HepG2 (cell line): ENCODE measurements around the gene CLIP2. TPM values are rescaled to one million over a fixed set of nuclear protein-coding genes. Genes with fewer than 3 reads are reported as not detected.
A peak's percentile ranks its signal among the peaks of the same experiment; 100 is the strongest.

Source experiments
- ATAC-seq: fragments of 200-7000 bp; cut with Tn5 transposase; 3 replicates; pipeline ENCODE4 v1.9.1; 2020; ENCODE audit warnings: mild to moderate bottlenecking, moderate library complexity
- BruUV-seq: library from RNA; stranded (reverse); fragments of 400-500 nt; replicated peaks from 2 replicates; lab custom pipeline; 2021; lab: Mats Ljungman, UMichigan
- CTCF ChIA-PET: fragments of 300-600 bp; formaldehyde crosslinking; extraction: SDS; loops from one replicate; lab custom pipeline; 2021; ENCODE audit warnings: low total read pairs, inconsistent platforms, low intra/inter-chr PET ratio; lab: Yijun Ruan, JAX
- POLR2A ChIA-PET: fragments of 350-600 bp; sonication (Branson Sonifier 250); formaldehyde crosslinking; loops from one replicate; lab custom pipeline; 2020; ENCODE audit warnings: antibody characterized with exemption, inconsistent platforms; lab: Yijun Ruan, JAX
- DNase-seq: peaks from one replicate; pipeline ENCODE4 v3.0.0-alpha.2; 2015; ENCODE audit warnings: low spot score
- FAIRE-seq: peaks from 3 replicates; lab custom pipeline; 2011; peaks lifted over from hg19 to GRCh38; lab: Jason Lieb, UNC
- H2AFZ ChIP-seq: one replicate; pipeline ENCODE4 v1.6.1; 2011; ENCODE audit warnings: low read length, inconsistent platforms
- H3K27ac ChIP-seq: fragments of 300-600 bp; 3 replicates; pipeline ENCODE4 v1.8.0; 2011; ENCODE audit warnings: mixed run types, mild to moderate bottlenecking, mixed read lengths, low read length, inconsistent platforms; ENCODE audit not compliant: insufficient read depth; ENCODE audit errors: extremely low read length
- H3K27me3 ChIP-seq, 2 experiments: fragments of 200-600 bp in 1 of 2; 2 replicates in 1 of 2; 3 replicates in 1 of 2; pipeline versions ENCODE4 v1.6.0 to v1.8.0; 2011; ENCODE audit warnings: low read length in 2 of 2, mild to moderate bottlenecking in 2 of 2, moderate library complexity in 2 of 2, inconsistent platforms in 1 of 2; ENCODE audit not compliant: insufficient read depth in 2 of 2, control insufficient read depth in 1 of 2
- H3K36me3 ChIP-seq, 2 experiments: fragments of 200-600 bp in 1 of 2; replicated peaks in 1 of 2; 2 replicates in 1 of 2; 3 replicates in 1 of 2; pipeline versions ENCODE4 v1.5.1 to v1.8.0; 2011; ENCODE audit warnings: low read length in 2 of 2, inconsistent platforms in 1 of 2; ENCODE audit not compliant: insufficient read depth in 2 of 2, control insufficient read depth in 1 of 2
- H3K4me1 ChIP-seq: 2 replicates; pipeline ENCODE4 v1.5.1; 2012; ENCODE audit warnings: low read length, inconsistent platforms; ENCODE audit not compliant: insufficient read depth
- H3K4me2 ChIP-seq: 2 replicates; pipeline ENCODE4 v1.6.0; 2011; ENCODE audit warnings: low read depth, low read length, inconsistent platforms
- H3K4me3 ChIP-seq, 3 experiments: fragments of 200-600 bp in 1 of 3; sonication (generic), shearing (Covaris generic) in 1 of 3; replicated peaks in 1 of 3; 2 replicates each; pipeline ENCODE4 v1.5.1; 2011 to 2016; ENCODE audit warnings: low read length in 3 of 3, inconsistent platforms in 2 of 3, low read depth in 2 of 3, mild to moderate bottlenecking in 2 of 3, control low read depth in 1 of 3, mixed read lengths in 1 of 3; ENCODE audit not compliant: insufficient read depth in 1 of 3
- H3K79me2 ChIP-seq: one replicate; pipeline ENCODE4 v1.6.1; 2011; ENCODE audit warnings: low read length, inconsistent platforms; ENCODE audit not compliant: insufficient read depth
- H3K9ac ChIP-seq: 2 replicates; pipeline ENCODE4 v1.6.0; 2011; ENCODE audit warnings: mild to moderate bottlenecking, low read depth, low read length, inconsistent platforms; ENCODE audit not compliant: insufficient read depth
- H3K9me3 ChIP-seq: 2 replicates; pipeline ENCODE4 v1.5.1; 2012; ENCODE audit warnings: mild to moderate bottlenecking, low read length
- H4K20me1 ChIP-seq: 2 replicates; pipeline ENCODE4 v1.6.0; 2011; ENCODE audit warnings: inconsistent platforms, mild to moderate bottlenecking, low read length, moderate library complexity; ENCODE audit not compliant: insufficient read depth
- DMAP1 ChIP-seq: IDR thresholded peaks from 2 replicates; pipeline ENCODE4 v1.6.1; 2016
- DR1 ChIP-seq: sonication (generic); formaldehyde crosslinking; IDR thresholded peaks from 2 replicates; pipeline ENCODE4 v1.8.0; 2021; ENCODE audit warnings: mild to moderate bottlenecking, missing genetic modification reagents, inconsistent platforms
- GZF1 ChIP-seq: sonication (generic); formaldehyde crosslinking; IDR thresholded peaks from 2 replicates; pipeline ENCODE4 v1.5.1; 2020; ENCODE audit warnings: mild to moderate bottlenecking, missing genetic modification reagents
- HDAC2 ChIP-seq: sonication (generic); formaldehyde crosslinking; IDR thresholded peaks from 2 replicates; pipeline ENCODE4 v1.4.0; 2020; ENCODE audit warnings: missing genetic modification reagents
- HMGA1 ChIP-seq: sonication (generic); formaldehyde crosslinking; conservative IDR thresholded peaks from 2 replicates; pipeline ENCODE4 v1.4.0; 2020; ENCODE audit warnings: missing genetic modification reagents
- HMGXB4 ChIP-seq, 2 experiments: sonication (generic) in 1 of 2; formaldehyde crosslinking in 1 of 2; IDR thresholded peaks; 2 replicates each; pipeline versions ENCODE4 v1.4.0 to v1.6.1; 2018 to 2020; ENCODE audit warnings: missing genetic modification reagents in 2 of 2, borderline replicate concordance in 1 of 2, low read depth in 1 of 2, mild to moderate bottlenecking in 1 of 2, missing biosample characterization in 1 of 2
- HOXA3 ChIP-seq: sonication (generic); formaldehyde crosslinking; IDR thresholded peaks from 2 replicates; pipeline ENCODE4 v1.5.0; 2020; ENCODE audit warnings: missing genetic modification reagents
- KLF16 ChIP-seq, 2 experiments: sonication (generic) in 1 of 2; formaldehyde crosslinking in 1 of 2; IDR thresholded peaks; 2 replicates each; pipeline versions ENCODE4 v1.6.1 to v1.8.0; 2016 to 2023; ENCODE audit warnings: missing genetic modification reagents in 2 of 2, missing compliant biosample characterization in 1 of 2
- MLLT10 ChIP-seq: sonication (generic); formaldehyde crosslinking; IDR thresholded peaks from 2 replicates; pipeline ENCODE4 v1.4.0; 2020; ENCODE audit warnings: missing genetic modification reagents
- MXD3 ChIP-seq: IDR thresholded peaks from 2 replicates; pipeline ENCODE4 v1.6.1; 2016; ENCODE audit warnings: mild to moderate bottlenecking, missing biosample characterization, missing genetic modification reagents
- REPIN1 ChIP-seq: sonication (generic); formaldehyde crosslinking; IDR thresholded peaks from 2 replicates; pipeline ENCODE4 v1.8.0; 2022; ENCODE audit warnings: missing genetic modification reagents, low read depth, mild to moderate bottlenecking, borderline replicate concordance
- STAT5B ChIP-seq: sonication (generic); formaldehyde crosslinking; IDR thresholded peaks from 2 replicates; pipeline ENCODE4 v1.4.0; 2020; ENCODE audit warnings: missing genetic modification reagents
- TBL1XR1 ChIP-seq: fragments of 150-350 bp; IDR thresholded peaks from 2 replicates; pipeline ENCODE4 v1.6.1; 2014; ENCODE audit warnings: borderline replicate concordance, low read length; ENCODE audit not compliant: partially characterized antibody
- U2AF2 ChIP-seq: fragments of 200-400 bp; formaldehyde crosslinking; IDR thresholded peaks from 2 replicates; pipeline ENCODE4 v1.6.1; 2017; ENCODE audit warnings: low read depth, mild to moderate bottlenecking, low read length
- ZBTB21 ChIP-seq: sonication (generic); formaldehyde crosslinking; IDR thresholded peaks from 2 replicates; pipeline ENCODE4 v1.4.0; 2020; ENCODE audit warnings: missing genetic modification reagents
- ZFP36 ChIP-seq: fragments of 150-350 bp; IDR thresholded peaks from 2 replicates; pipeline ENCODE4 v1.6.1; 2018; ENCODE audit warnings: borderline replicate concordance, low read length, low read depth; ENCODE audit not compliant: partially characterized antibody
- ZNF446 ChIP-seq: sonication (generic); formaldehyde crosslinking; IDR thresholded peaks from 2 replicates; pipeline ENCODE4 v1.5.0; 2020; ENCODE audit warnings: mild to moderate bottlenecking, missing genetic modification reagents
- ZNF850 ChIP-seq: sonication (generic); formaldehyde crosslinking; conservative IDR thresholded peaks from 2 replicates; pipeline ENCODE4 v1.9.0; 2021; ENCODE audit warnings: mild to moderate bottlenecking, missing genetic modification reagents
- WGBS: methylation state at CpG from one replicate; pipeline ENCODE4 v1.1.6; 2017; ENCODE audit warnings: low lambda C conversion rate; 5-methylcytosine and 5-hydroxymethylcytosine counted together
- in situ Hi-C: cut with HindIII; loops from 2 replicates; pipeline ENCODE4 v1.10.0; 2017; ENCODE audit warnings: low pct_unique_long_range_greater_than_20kb; ENCODE audit not compliant: extremely low pct_ligation_motif_present
- intact Hi-C: fragments of 100-400 bp; cut with micrococcal nuclease; formaldehyde crosslinking; loops from one replicate; pipeline ENCODE4 v1.10.0; 2022; ENCODE audit not compliant: unreplicated experiment
- polyA plus RNA-seq, 8 experiments: library from polyadenylated mRNA; depleted of rRNA in 3 of 8; stranded (reverse) in 7 of 8; unstranded in 1 of 8; fragments of >200 nt; fragmentation: Illumina TruSeq in 4 of 8; extraction: Trizol in 4 of 8; gene quantifications; 2 replicates each; pipeline versions ENCODE4 v1.2.1 to v1.2.3, GENCODE V29; 2011 to 2016; ENCODE audit warnings: low read depth in 4 of 8, missing spikeins in 1 of 8, mixed read lengths in 1 of 8; ENCODE audit not compliant: insufficient read depth in 1 of 8
- total RNA-seq, 5 experiments: library from RNA; depleted of rRNA; stranded (reverse); fragments of >200 nt; fragmentation: Illumina TruSeq; extraction: Trizol; gene quantifications; 2 replicates each; pipeline ENCODE4 v1.2.3, GENCODE V29; 2016; ENCODE audit warnings: low read depth in 1 of 5

CLIP2 gene
- total and polyA plus RNA-seq, 2 of the 13 experiments (the other 11 are each of a cell fraction or from before 2014, with no cell fraction given): 6.5 to 17.4 TPM

GRCh38 chr7:74277636-74278035 is 11.6 kb upstream of the CLIP2 start (continued):
- TF ChIP-seq HMGXB4 (CRISPR knock-in tag; IDR thresholded peaks at IDR 0.05; ENCODE audit: borderline replicate concordance in 1 of 2, low read depth in 1 of 2): no peak
- TF ChIP-seq TBL1XR1: no peak
- TF ChIP-seq MLLT10 (CRISPR knock-in tag): no peak
- no peak for TF ChIP-seq KLF16 (CRISPR knock-in tag; IDR thresholded peaks at IDR 0.05)
- no peak for TF ChIP-seq GZF1 (CRISPR knock-in tag)
- TF ChIP-seq REPIN1 (CRISPR knock-in tag): no peak
- TF ChIP-seq, all 625 proteins: peak for 0

- BruUV-seq: no TSS peak
- peaks cover 53% of the 10 kb centered on the region for H3K4me1 ChIP-seq
- H3K79me2 ChIP-seq: no peaks in the 10 kb centered on the region
- no peaks in the 10 kb centered on the region for H3K36me3 ChIP-seq
- CTCF ChIA-PET: no interaction called here
- WGBS: 3% methylated on average over 7 of the region's 8 CpGs
- FAIRE-seq (no peak), ATAC-seq (peak; percentile 22), DNase-seq (no peak)
- intact Hi-C loops: no loop called here
- in situ Hi-C loops: no loop called here
- POLR2A ChIA-PET: interaction anchor here (0.6 to 3.8 kb wide), 4 partner anchors 10 to 96 kb away, joined by 3 to 43 read pairs (median 10); partner anchors contain the start of gene CLIP2
- peak overlapping the region; percentile 66 for H3K4me2 ChIP-seq
- H3K27me3 ChIP-seq: peaks cover 0 to 12% of the 10 kb centered on the region in 2 experiments; a peak in 2 of 5 replicates
- TF ChIP-seq ZNF850 (CRISPR knock-in tag): no peak
- TF ChIP-seq U2AF2: no peak
- 0 out of 2 replicates have a peak, but pooled peaks have one; percentile 17 for TF ChIP-seq HOXA3 (CRISPR knock-in tag)
- no peak for TF ChIP-seq HDAC2 (CRISPR knock-in tag)
- TF ChIP-seq STAT5B: no peak
- no peak for TF ChIP-seq MXD3 (CRISPR knock-in tag)
- no peak for TF ChIP-seq DR1 (CRISPR knock-in tag)
- TF ChIP-seq ZNF446: no peak
- TF ChIP-seq ZFP36: no peak
- TF ChIP-seq DMAP1: no peak
- peak; percentile 78; the same call in 1 of the 2 replicates for TF ChIP-seq ZBTB21 (CRISPR knock-in tag)
- TF ChIP-seq HMGA1: no peak
- H3K9me3 ChIP-seq: no peaks in the 10 kb centered on the region
- no peak overlapping the region for H3K9ac ChIP-seq
- H4K20me1 ChIP-seq: no peaks in the 10 kb centered on the region
- no peak overlapping the region for H3K27ac ChIP-seq
- H3K4me3 ChIP-seq: no peak overlapping the region; a peak in 1 of 6 replicates
- no peak overlapping the region for H2AFZ ChIP-seq
Observed at GRCh38 chr7:74280985-74281384, 8.2 kb upstream of the CLIP2 start.
